Tongue (tissue), 2 donors: Measurements from ENCODE around the gene SLC1A6. TPM values are rescaled to one million over a fixed set of nuclear protein-coding genes. Genes with fewer than 3 reads are reported as not detected.
"Not testable (repeated sequence)": the region's sequence is repeated elsewhere in the genome, so short reads cannot be mapped to it uniquely, and the experiment has no call there.

Experiments
- DNase-seq: peaks from one replicate; pipeline ENCODE4 v3.0.0-alpha.2; 2015
- total RNA-seq: library from RNA; depleted of rRNA; stranded (reverse); fragments of >200 nt; gene quantifications from one replicate; pipeline ENCODE4 v1.2.3, GENCODE V29; 2014

Gene SLC1A6
- 0.21 TPM for total RNA-seq

DNA sequence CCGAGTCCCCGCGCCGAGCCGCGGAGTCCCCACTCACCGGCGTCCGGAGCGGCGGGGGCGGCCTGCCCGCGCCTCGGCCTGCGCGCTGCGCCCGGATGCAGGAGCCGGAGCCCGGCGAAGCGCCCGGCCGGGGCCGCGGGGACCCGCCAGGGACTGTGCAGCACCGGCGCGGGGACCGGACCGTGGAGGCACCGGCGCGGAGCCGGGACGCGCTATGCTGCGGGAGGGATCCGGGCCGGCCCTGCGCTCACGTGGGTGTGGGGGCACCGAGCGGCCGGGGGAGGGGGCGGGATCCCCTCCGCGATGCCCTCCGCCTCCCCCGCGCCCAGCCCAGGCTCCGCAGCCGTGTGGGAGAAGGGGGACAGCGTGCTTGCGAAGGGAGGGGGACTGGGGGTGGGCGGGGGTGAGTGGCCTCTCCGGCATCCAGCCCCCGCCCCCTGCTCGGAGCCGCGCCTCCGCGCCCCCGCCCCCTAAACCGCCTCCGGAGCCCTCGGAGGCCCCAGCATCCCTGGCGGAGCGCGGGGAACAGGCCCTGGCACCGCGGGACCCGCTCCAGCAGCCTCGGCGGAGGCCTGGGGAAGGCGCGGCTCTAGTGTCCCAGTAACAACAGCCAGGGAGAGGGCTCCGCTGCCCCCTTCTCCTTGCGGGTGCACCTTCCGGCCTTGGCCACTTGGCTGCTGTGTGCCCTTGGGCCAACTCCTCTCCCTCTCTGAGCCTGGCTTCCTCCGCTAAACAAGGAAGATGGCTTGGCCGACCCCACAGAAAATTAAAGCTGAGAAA lies at the start of gene SLC1A6:
Gene SLC1A6 (minus strand): TSS at position 389 of the 780 bp plus-strand sequence. CDS start 6,954 bp downstream, outside the sequence.
- peak; percentile 41 for DNase-seq

DNA sequence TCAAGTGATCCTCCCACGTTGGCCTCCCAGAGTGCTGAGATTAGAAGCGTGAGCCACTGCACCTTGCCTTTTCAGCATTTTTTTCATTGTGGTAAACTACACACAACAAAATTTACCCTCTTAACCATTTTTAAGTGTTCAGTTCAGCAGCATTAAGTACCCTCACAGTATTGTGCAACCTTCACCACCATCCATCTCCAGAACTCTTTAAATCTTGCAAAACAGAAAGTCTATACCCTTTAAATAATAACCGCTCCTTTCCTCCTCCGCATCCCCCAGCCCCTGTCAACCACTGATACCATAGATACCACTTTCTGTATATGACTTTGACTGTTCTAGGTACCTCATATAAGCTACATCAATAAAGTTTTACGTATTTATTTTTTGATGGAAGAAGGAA lies 48.8 kb upstream of the SLC1A6 start:
- DNase-seq: no peak

DNA sequence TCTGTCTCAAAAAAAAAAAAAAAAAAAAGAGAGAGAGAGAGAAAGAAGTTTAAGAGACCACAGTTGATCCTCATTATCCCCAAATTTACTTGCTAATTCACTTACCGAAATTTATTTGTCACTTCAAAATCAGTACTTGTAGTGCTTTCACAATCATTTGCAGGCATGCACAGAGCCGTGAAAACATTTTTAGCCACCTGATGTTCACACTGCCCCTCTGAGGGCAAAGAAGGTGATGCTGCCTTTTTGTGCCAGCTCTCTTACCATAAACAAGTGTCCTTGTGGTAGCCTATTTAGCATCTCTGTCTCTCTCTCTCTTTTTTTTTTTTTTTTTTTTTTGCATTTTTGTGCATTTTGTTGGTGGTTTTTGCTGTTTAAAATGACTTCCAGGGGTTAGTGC lies 45.6 kb upstream of the SLC1A6 start:
- no peak for DNase-seq

DNA sequence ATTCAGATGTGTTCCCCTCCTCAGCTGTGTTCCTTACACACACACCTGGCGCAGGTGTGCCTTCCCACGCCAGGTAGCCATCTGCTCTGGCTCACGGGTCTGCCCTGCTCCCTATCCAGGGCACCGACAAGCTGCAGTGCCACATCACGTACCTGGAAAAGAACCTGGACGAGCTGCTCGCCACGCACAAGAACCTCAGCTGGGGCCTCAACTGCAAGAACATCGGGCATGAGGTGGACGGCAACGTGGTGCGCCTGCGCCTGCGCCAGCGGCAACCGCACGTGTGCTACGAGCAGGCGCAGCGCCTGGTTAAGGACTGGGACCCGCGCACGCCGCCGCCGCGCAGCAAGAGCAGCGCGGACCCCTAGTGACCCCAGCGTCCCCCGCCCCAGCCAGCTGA lies 43.1 kb upstream of the SLC1A6 start:
- DNase-seq: no peak

DNA sequence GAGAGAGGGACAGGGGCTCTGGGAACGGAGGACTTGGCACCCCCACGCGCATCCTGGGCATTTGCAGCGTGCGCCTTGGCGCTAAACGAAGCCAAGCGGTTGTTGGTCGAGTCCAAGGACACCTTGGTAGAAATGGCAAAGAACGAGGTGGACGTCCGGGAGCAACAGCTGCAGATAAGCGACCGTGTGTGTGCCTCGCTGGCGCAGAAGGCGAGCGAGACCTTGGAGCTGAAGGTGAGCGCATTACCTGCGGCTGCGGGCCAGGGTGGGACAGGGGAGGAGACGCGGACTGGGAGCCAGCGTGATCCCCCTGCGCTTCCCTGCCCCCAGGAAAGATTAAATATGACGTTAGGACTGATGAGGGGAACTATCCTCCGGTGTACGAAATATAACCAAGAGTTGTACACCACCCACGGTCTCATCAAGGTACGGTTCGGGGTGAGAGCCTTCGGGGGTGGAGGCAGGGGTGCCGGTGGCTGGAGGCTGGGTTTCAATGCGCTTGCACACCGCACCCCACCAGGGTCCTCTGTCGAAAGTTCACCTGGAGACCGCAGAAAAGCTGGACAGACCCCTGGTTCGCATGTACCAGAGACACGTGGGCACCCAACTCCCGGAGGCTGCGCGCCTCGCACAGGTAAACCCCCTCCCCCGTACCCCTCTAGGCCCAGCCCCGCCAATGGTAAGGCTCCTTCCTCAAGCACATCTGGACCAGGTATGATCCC lies 41.8 kb upstream of the SLC1A6 start:
- no peak for DNase-seq

DNA sequence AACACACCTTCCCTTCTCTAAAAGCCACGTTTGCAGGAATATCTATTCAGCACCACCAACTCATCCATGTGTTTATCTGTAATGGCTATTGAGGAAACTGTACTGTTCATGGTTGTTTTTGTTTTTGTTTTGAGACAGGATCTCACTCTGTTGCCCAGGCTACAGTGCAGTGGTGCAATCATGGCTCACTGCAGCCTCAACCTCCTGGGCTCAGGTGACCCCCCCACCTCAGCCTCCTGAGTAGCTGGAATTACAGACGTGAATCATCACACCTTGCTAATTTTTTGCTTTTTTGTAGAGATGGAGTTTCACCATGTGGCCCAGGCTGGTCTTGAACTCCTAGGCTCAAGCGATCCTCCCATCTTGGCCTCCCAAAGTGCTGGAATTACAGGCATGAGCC lies 39.2 kb upstream of the SLC1A6 start:
- DNase-seq: not testable (repeated sequence)

DNA sequence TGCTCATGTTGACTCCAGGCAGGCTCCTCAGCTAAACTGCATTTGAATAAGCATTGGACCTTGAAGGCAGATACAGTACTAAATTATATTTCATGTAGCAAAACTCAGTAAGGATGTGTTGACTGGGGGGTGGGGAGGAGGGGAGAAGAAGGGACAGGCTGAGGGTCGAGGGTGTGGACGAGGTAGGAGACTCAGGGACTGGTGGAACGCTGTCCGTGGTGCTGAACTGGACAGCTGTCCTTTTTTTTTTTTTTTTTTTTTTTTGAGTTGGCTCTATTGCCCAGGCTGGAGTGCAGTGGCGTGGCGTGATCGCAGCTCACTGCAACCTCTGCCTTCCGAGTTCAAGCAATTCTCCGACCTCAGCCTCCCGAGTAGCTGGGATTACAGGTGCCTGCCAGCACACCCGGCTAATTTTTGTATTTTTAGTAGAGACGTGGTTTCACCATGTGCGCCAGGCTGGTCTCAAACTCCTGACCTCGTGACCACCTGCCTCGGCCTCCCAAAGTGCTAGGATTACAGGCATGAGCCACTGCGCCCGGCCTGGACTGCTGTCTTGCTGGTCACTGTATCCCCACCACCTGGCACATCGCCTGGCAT lies 36.4 kb upstream of the SLC1A6 start:
- peak; percentile 63 for DNase-seq

DNA sequence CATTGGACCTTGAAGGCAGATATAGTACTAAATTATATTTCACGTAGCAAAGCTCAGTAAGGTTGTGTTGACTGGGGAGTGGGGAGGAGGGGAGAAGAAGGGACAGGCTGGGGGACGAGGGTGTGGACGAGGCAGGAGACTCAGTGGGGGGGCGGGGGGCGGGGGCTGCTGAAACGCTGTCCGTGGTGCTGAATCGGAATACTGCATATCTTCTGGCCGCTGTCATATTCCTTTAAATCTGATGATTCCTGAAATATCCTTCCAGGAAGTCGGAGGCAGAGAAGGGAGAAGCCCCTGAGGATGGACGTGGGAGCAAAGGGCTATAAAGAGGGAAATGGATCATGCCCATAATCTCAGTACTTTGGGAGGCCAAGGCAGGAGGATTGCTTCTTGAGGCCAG lies 34.9 kb upstream of the SLC1A6 start:
- DNase-seq: no peak

DNA sequence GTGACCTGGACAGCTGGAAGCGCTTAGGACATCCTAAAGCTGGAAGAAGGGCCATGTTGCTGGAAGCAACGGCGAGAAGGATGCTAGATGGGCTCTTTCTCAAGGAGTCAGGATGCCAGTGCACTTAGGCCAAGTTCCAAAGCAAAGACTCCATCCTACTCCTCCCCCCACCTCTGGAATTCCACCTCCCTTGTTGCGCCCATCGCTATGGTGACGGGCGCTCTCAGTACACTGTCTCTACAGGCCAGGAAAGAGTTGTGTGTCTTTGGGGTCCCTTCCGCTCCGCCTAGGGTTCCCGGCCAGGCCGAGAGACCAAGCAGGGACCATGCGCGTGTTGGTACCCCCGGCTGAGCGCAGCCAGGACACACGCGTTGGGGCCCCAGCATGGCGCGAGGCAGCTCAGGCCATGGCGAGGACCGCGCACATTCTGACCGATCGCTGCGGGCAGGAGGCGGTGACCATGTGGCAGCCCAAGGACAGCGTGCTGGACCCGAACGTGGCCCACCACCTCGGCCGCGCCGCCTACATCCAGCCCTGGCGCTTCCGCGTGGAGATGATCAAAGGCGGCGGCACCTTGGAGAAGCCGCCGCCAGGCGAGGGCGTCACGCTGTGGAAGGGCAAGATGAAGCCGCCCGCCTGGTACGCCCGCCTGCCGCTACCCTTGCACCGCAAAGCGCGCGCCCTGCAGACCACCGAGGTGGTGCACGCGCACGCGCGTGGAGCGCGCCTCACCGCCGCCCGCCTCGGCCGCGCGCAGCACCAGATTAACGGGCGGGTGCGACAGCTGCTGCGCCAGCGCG lies 31.0 kb upstream of the SLC1A6 start:
- peak; percentile 5 for DNase-seq

DNA sequence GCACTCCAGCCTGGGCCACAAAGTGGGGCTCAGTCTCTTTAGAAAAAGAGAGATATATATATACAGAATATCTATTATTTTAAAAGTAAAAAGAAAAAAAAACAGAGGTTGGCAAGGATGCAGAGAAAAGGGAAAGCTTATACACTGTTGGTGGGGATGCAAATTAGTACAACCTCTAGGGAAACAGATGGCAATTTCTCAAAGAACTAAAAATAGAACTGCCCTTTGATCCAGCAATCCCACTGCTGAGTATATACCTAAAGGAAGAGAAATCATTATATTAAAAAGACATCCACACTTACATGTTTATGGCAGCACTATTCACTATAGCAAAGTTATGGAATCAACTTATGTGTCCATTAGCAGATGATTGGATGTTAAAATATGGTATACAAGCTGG lies 28.6 kb upstream of the SLC1A6 start:
- no peak for DNase-seq

DNA sequence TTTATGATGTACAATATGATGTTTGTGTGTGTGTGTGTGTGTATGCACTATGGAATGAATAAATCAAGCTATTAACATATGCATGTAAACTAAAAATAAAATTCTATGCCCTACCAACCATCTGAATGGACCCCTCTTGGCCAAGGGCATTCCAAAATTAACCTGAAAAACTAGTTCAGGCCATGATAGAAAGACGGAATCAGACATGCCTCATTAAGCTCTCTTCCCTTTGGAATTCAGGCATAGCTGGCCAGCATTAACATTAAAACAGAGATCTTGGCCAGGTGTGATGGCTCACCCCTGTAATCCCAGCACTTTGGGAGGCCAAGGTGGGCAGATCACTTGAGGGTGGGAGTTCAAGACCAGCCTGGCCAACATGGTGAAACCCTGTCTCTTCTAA lies 18.3 kb upstream of the SLC1A6 start:
- DNase-seq: no peak

DNA sequence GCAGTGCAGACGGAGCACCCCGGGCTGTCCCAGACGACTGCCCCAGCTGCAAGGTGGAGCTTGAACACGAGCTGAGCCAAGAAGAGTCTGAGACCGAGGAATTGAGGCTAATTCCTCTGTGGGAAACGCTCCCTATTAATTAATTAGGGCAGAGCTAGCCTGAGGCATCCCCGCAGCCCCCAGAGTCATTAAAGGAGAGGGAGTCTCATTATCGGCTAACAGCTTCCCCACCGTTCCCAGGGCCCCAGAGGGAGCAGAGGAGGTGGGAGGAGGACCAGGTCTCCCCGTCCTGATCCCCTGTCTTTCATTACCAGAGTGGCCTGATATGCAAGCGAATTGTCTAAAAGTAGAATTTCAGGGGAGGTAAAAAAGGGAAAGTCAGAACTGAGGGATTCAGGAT lies 13.1 kb upstream of the SLC1A6 start:
- no peak for DNase-seq

DNA sequence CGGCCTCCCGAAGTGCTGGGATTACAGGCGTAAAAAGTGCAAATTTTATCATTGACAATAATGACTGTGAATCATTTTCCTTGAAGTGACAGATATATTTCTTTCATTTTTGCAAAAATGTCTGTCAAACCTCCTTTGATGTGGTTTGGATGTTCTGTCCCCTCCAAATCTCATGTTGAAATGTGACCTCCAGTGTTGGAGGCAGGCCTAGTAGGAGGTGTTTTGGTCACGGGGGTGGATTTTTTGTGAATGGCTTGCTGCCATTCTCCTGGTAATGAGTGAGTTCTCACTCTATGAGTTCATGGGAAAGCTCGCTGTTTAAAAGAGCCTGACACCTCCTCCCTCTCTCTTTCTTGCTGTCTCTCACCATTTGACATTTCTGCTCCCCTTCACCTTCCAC lies 5.5 kb upstream of the SLC1A6 start:
- no peak for DNase-seq

DNA sequence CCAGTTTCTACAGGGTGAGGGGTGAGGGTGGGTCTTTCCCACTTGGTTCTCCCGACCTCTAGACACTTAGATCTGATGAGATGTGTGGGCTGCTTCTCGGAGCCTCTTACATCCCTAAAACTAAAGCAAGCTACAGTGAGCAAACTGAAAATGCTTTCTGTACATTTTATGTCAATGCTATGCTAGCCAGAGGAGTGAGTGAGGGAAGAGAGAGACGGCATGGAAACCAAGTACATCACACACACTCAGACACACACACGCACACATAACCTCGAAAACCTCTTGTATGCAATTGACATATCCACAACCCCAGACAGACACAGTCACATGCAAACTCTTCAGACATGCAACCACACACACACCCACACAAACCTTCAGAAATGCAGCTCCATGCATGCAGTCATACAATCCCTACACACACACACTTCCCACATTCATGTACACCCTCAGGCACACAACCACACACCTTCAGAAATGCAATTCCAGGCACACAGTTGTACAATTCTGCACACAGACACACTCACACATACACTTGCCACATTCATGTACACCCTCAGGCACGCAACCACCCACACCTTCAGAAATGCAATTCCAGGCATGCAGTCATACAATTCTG lies 1.4 kb downstream of the SLC1A6 start:
- no peak for DNase-seq

DNA sequence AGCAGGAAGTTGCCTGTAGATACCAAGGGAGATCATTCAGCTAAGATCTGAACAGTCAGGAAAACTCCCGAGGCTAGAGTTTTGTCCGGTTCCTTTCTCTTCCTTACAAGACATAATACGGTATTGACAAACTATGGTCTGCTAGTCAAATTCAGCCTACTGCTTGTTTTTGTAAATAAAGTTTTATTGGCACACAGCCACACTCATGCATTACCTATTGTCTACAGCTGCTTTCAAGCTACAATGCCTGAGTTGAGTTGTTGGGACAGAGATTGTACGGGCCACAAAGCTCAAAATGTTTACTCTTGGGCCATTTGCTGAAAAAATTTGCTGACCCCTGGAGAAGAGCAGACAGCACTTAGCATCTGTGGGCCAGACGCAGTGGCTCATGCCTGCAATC lies 2.5 kb downstream of the SLC1A6 start:
- DNase-seq: no peak

DNA sequence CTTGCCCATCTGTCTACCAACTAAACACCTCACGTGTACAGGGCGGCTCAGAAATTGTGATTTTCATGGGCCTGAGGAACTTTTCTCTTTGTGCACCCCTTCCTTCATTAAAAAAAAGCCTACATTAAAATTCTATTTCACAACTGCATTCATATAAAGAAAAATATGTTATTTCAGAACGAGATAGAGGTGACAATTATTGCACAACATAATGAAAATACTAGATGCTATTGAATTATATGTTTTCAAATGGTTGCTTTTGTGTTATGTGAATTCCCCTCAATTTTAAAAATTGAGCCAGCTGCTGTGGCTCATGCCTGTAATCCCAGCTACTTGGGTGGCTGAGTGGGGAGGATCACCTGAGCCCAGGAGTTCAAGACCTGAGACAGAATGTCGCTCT lies 5.2 kb downstream of the SLC1A6 start:
- no peak for DNase-seq

DNA sequence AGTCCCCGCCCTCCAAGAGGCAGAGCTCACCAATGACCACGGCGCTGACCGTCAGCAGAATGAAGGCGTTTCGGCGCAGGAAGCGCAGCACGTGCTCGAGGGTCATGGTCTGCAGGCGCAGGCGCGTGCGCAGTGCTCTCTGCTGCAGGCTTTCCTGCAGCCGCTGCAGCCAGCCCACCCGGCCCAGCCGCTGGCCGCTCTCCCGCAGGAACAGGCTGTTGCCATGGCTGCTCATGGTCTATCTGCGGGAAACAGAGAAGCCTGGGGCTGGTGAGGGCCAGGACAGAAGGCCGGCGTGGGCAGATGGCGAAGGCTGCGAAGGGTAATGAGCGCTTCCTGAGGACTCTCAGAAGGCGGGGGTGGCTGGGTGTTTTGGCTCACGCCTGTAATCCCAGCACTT lies 7.0 kb downstream of the SLC1A6 start:
- no peak for DNase-seq

DNA sequence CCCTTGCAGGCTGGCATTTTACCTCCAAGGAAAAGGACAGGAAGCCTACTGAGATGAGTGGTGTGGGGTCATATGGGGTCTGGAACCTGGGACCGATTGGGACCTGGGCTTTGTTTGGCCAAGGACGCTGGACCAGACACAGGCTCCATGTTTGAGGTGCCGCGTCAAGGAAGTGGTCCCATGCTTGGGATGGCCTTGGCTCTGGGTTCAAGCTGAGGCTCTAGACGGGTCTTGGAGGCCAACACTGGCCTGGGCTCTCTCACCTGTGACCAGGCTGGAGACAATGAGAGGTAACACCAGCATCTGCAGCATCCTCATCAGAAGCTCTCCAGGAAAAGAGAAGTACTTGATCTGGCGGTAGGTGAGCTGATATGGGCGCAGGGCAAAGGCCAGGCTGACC lies 8.2 kb downstream of the SLC1A6 start:
- DNase-seq: no peak

DNA sequence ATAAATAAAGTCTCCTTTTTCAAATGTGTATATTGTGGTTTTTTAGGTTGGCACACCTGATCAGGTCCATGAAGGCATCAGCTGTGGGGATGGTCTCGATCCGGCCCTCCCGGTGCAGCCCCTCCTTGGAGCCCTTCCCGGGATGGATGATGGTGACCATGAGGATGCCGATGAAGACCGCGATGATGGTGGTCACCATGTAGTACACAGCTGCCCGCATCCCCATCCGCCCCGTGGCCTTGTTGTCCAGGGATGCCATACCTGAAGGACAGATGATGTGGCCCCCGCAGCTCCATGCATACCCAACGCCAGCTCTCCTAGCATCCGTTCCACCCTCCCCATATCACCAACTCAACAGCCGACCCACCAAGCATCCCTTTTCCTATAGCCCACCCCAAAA lies 11.4 kb downstream of the SLC1A6 start:
- no peak for DNase-seq

DNA sequence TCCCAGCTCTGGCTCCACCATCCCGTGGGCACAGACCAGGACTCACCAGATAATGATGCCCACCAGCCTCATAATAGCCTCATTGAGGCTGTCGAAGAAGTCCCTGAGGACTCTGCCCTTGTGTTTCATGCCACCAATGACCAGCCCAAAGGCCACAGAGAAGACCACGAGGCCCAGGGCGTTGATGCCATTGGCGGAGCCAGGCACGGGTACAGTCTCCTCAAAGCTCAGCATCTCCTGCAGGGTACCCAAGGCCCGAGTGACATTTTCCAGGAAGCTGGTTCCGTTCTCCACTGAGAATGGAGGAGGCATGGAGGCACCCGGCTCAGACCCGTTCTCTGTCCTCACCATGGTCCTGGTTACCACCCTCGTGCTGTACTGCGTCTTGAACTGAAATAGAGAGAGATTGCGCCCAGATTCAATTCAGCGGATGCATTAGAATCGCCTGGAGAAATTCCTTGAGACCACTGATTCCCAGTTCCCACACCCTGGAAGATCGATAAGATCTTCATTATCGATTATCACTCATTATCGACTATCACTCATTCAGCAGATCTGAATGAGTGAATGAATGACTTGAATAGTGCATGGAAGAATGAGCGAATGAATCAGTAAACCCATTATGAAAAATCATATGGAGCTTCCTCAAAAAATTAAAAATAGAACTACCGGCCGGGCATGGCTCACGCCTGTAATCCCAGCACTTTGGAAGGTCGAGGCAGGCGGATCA lies 17.5 kb downstream of the SLC1A6 start:
- no peak for DNase-seq

DNA sequence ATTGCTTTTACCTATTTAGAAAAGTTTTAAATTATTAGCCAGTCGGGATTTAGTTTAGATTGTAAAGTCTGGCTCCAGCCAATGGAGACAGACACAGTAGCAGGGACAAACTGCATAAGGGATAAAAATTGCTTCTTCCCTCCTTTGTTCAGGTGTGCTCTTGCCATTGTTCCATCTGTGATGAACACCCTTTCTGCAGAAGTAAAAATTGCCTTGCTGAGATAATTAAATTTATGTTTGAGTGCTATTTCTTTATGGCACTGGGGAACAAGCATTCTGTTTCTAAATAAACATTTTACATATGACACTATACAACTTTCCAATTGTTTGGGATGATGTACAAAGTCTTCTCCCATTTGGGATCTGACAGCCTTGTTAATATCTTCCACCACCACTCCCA lies 20.4 kb downstream of the SLC1A6 start:
- DNase-seq: no peak

DNA sequence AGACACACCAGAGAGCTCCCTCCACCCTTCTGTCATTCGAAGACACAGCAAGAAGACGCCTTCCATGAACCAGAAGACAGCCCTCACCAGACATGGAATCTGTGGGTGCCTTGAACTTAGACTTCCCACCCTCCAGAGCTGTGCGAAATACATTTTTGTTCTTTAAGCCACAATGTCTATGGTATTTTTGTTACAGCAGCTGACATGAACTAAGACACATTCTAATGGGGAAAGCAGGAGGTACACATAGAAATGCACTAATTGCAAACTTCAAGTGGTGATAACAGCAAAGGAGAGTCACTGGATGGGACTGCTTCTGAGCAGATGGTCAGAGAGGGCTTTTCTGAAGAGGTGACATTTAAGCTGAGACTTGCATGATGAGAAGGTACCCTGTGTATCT lies 22.2 kb downstream of the SLC1A6 start:
- no peak for DNase-seq
